CD14-positive monocyte (primary cell): ENCODE measurements around the gene CSMD2. TPM values are rescaled to one million over a fixed set of nuclear protein-coding genes. Genes with fewer than 3 reads are reported as not detected.

ENCODE experiments used
- DNase-seq, 3 donors: peaks; one replicate each; pipeline ENCODE4 v3.0.0-alpha.2; 2011 to 2022
- H2AFZ ChIP-seq: 2 replicates; pipeline ENCODE4 v1.6.0; 2012; ENCODE audit warnings: mild to moderate bottlenecking, low read depth, low read length, inconsistent platforms; ENCODE audit not compliant: insufficient read depth, poor library complexity, severe bottlenecking
- H3K27ac ChIP-seq, 2 donors: 1 replicate in 1 of 2; 2 replicates in 1 of 2; pipeline ENCODE4 v1.5.1; 2012 to 2013; ENCODE audit warnings: low read length in 2 of 2, control low read depth in 1 of 2, inconsistent platforms in 1 of 2, low read depth in 1 of 2, mild to moderate bottlenecking in 1 of 2
- H3K27me3 ChIP-seq, 2 donors: one replicate each; pipeline versions ENCODE4 v1.6.0 to v1.6.1; 2011 to 2013; ENCODE audit warnings: low read length in 2 of 2; ENCODE audit not compliant: control insufficient read depth in 2 of 2, insufficient read depth in 2 of 2
- H3K36me3 ChIP-seq, 2 donors: replicated peaks in 1 of 2; 1 replicate in 1 of 2; 2 replicates in 1 of 2; pipeline versions ENCODE4 v1.5.1 to v1.6.1; 2012 to 2013; ENCODE audit warnings: low read length in 2 of 2, control low read depth in 1 of 2, inconsistent platforms in 1 of 2, mild to moderate bottlenecking in 1 of 2; ENCODE audit not compliant: insufficient read depth in 2 of 2, control insufficient read depth in 1 of 2
- H3K4me1 ChIP-seq, 2 donors: 1 replicate in 1 of 2; 2 replicates in 1 of 2; pipeline versions ENCODE4 v1.5.1 to v1.6.1; 2012 to 2013; ENCODE audit warnings: low read length in 2 of 2, control low read depth in 1 of 2, inconsistent platforms in 1 of 2, mild to moderate bottlenecking in 1 of 2, moderate library complexity in 1 of 2; ENCODE audit not compliant: insufficient read depth in 2 of 2, control insufficient read depth in 1 of 2
- H3K4me2 ChIP-seq: replicated peaks from 2 replicates; pipeline ENCODE3; 2012; ENCODE audit warnings: low read length, moderate library complexity, mild to moderate bottlenecking; ENCODE audit not compliant: poor library complexity, severe bottlenecking; ENCODE audit errors: extremely low read depth
- H3K4me3 ChIP-seq, 3 experiments: fragments of 200-600 bp in 1 of 3; sonication (generic) in 1 of 3; replicated peaks in 1 of 3; 1 replicate in 2 of 3; 2 replicates in 1 of 3; pipeline ENCODE4 v1.5.1; 2011 to 2013; ENCODE audit warnings: low read length in 3 of 3, mild to moderate bottlenecking in 3 of 3, control low read depth in 2 of 3, low read depth in 2 of 3, inconsistent platforms in 1 of 3, moderate library complexity in 1 of 3
- H3K79me2 ChIP-seq: 2 replicates; pipeline ENCODE4 v1.6.0; 2012; ENCODE audit warnings: mild to moderate bottlenecking, control low read depth, inconsistent platforms, low read length, moderate library complexity; ENCODE audit not compliant: insufficient read depth
- H3K9ac ChIP-seq: 2 replicates; pipeline ENCODE4 v1.6.0; 2017; ENCODE audit warnings: low read length, mild to moderate bottlenecking; ENCODE audit not compliant: insufficient read depth, poor library complexity, severe bottlenecking
- H3K9me3 ChIP-seq, 2 donors: replicated peaks in 1 of 2; 1 replicate in 1 of 2; 2 replicates in 1 of 2; pipeline versions ENCODE4 v1.5.1 to v1.6.1; 2012 to 2013; ENCODE audit warnings: low read length in 2 of 2, control low read depth in 1 of 2; ENCODE audit not compliant: control insufficient read depth in 1 of 2, insufficient read depth in 1 of 2
- H4K20me1 ChIP-seq: 2 replicates; pipeline ENCODE4 v1.6.0; 2012; ENCODE audit warnings: mild to moderate bottlenecking, low read length, control low read depth, moderate library complexity; ENCODE audit not compliant: insufficient read depth
- H3K27ac Mint-ChIP-seq, 7 donors: one replicate each; pipeline ENCODE4 v1.8.0; 2020; ENCODE audit warnings: mild to moderate bottlenecking in 7 of 7, mixed read lengths in 7 of 7, moderate library complexity in 6 of 7, inconsistent platforms in 2 of 7
- H3K27me3 Mint-ChIP-seq, 3 donors: one replicate each; pipeline ENCODE4 v1.8.0; 2021 to 2022; ENCODE audit warnings: low read depth in 3 of 3, mild to moderate bottlenecking in 3 of 3, mixed read lengths in 3 of 3, moderate library complexity in 3 of 3, inconsistent platforms in 1 of 3
- H3K36me3 Mint-ChIP-seq, 2 donors: one replicate each; pipeline ENCODE4 v1.8.0; 2020; ENCODE audit warnings: mixed read lengths in 2 of 2, inconsistent platforms in 1 of 2, mild to moderate bottlenecking in 1 of 2
- H3K4me1 Mint-ChIP-seq: one replicate; pipeline ENCODE4 v1.8.0; 2020; ENCODE audit warnings: mild to moderate bottlenecking, mixed read lengths
- H3K4me3 Mint-ChIP-seq, 2 donors: one replicate each; pipeline ENCODE4 v1.8.0; 2020; ENCODE audit warnings: mild to moderate bottlenecking in 2 of 2, mixed read lengths in 2 of 2, moderate library complexity in 1 of 2
- H3K9me3 Mint-ChIP-seq, 7 donors: one replicate each; pipeline ENCODE4 v1.8.0; 2020 to 2022; ENCODE audit warnings: mixed read lengths in 7 of 7, mild to moderate bottlenecking in 6 of 7, moderate library complexity in 6 of 7, inconsistent platforms in 2 of 7
- CTCF ChIP-seq: fragments of 200-600 bp; IDR thresholded peaks from one replicate; pipeline ENCODE4 v1.8.0; 2022; ENCODE audit warnings: antibody characterized with exemption, mild to moderate bottlenecking
- WGBS: methylation state at CpG from one replicate; pipeline ENCODE4 v1.1.5; 2013; ENCODE audit warnings: missing lambda C conversion rate; ENCODE audit not compliant: insufficient coverage; 5-methylcytosine and 5-hydroxymethylcytosine counted together
- intact Hi-C, 2 donors: fragments of 100-400 bp; cut with micrococcal nuclease; formaldehyde crosslinking; loops; one replicate each; pipeline versions ENCODE4 v1.15.0 to v1.15.1; 2023
- polyA plus RNA-seq, 3 donors: library from polyadenylated mRNA; depleted of rRNA in 1 of 3; unstranded in 2 of 3; stranded (reverse) in 1 of 3; fragments of 300-500 nt in 2 of 3; fragments of >200 nt in 1 of 3; fragmentation: Illumina TruSeq in 2 of 3; gene quantifications; 1 replicate in 2 of 3; 2 replicates in 1 of 3; pipeline ENCODE4 v1.2.3, GENCODE V29; 2012 to 2021

CSMD2 gene
- polyA plus RNA-seq, 3 donors = 0.04 TPM; not detected in 2

- H3K9me3 ChIP-seq = no peaks in the 10 kb centered on the region
- TF ChIP-seq CTCF = no peak
- no peak overlapping the region for H3K27ac ChIP-seq
- no peaks in the 10 kb centered on the region for H3K4me1 Mint-ChIP-seq
- peaks cover 0 to 2% (median 0%) of the 10 kb centered on the region in 7 donors for H3K9me3 Mint-ChIP-seq
- WGBS = no CpG with 5 or more reads among the region's 2 CpGs
- H3K4me3 ChIP-seq = no peak overlapping the region
- H3K27me3 Mint-ChIP-seq = peaks cover 0 to 8% (median 4%) of the 10 kb centered on the region in 3 donors
- no peak overlapping the region for H3K4me2 ChIP-seq
- no peaks in the 10 kb centered on the region for H3K36me3 ChIP-seq
- H3K9ac ChIP-seq = no peak overlapping the region
- no peaks in the 10 kb centered on the region for H3K4me1 ChIP-seq
- H3K36me3 Mint-ChIP-seq = no peaks in the 10 kb centered on the region
- no peak overlapping the region for H3K4me3 Mint-ChIP-seq
- H3K27ac Mint-ChIP-seq = no peak overlapping the region
- no peaks in the 10 kb centered on the region for H3K79me2 ChIP-seq
- no peak for DNase-seq
- no peaks in the 10 kb centered on the region for H3K27me3 ChIP-seq
- no peaks in the 10 kb centered on the region for H4K20me1 ChIP-seq
- H2AFZ ChIP-seq = no peak overlapping the region
- intact Hi-C loops = no loop called here
These were observed 284.7 kb downstream of the CSMD2 start for GRCh38 chr1:33880305-33880704.

- Mint-ChIP-seq H3K4me3 (no peak overlapping the region), H3K27me3 (peaks cover 0 to 7% (median 4%) of the 10 kb centered on the region in 3 donors)
- no peak for DNase-seq
These were observed 286.6 kb downstream of the CSMD2 start for GRCh38 chr1:33878392-33878791.

More at GRCh38 chr1:33878392-33878791, 286.6 kb downstream of the CSMD2 start:
- WGBS = 57% methylated on average over 1 of the region's 2 CpGs
- intact Hi-C loops = no loop called here
- no peaks in the 10 kb centered on the region for H3K9me3 ChIP-seq
- H4K20me1 ChIP-seq = no peaks in the 10 kb centered on the region
- no peaks in the 10 kb centered on the region for H3K79me2 ChIP-seq
- no peaks in the 10 kb centered on the region for H3K36me3 ChIP-seq
- no peak overlapping the region for H3K4me2 ChIP-seq
- Mint-ChIP-seq H3K27ac (no peak overlapping the region), H3K36me3 (no peaks in the 10 kb centered on the region), H3K9me3 (peaks cover 0 to 2% (median 0%) of the 10 kb centered on the region in 7 donors), H3K4me1 (no peaks in the 10 kb centered on the region)
- H3K4me1 ChIP-seq = no peaks in the 10 kb centered on the region
- no peaks in the 10 kb centered on the region for H3K27me3 ChIP-seq
- no peak overlapping the region for H3K9ac ChIP-seq
- TF ChIP-seq CTCF = no peak
- H2AFZ ChIP-seq = no peak overlapping the region
- no peak overlapping the region for H3K4me3 ChIP-seq
- no peak overlapping the region for H3K27ac ChIP-seq
